VCaP (cell line): ENCODE data around the gene ZNF831.
A peak's percentile ranks its signal among the peaks of the same experiment; 100 is the strongest.

Source experiments
- H3K27ac ChIP-seq: fragments of 450-650 bp; 2 replicates; pipeline ENCODE4 v1.5.1; 2017
- TF ChIP-seq, protein P1 (sequence below): fragments of 450-650 bp; conservative IDR thresholded peaks from 2 replicates; pipeline ENCODE4 v1.5.1; 2017; ENCODE audit warnings: mild to moderate bottlenecking, moderate library complexity

The ZNF831 gene

DNA sequence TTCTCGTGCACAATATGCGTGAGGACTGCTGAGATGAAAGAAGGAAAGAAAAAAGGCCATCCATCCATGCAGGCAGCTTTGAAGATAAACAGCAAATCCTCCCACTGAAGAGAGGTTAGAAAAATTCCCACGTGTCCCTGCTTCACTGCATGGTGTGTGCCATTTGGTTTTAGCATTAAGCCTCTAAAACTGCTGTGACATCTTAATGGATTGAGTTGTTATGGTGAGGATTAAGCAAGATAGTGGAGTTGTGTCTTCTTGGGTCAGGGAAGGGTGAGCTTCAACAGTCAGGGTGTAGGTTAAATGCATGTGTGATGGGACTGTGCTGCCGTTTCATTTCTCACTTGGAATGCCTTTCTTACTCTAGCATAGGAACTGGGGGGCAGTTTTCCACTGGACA, 50.5 kb downstream of the ZNF831 start:
- no peak overlapping the region for H3K27ac ChIP-seq
- TF ChIP-seq, protein P1, sequence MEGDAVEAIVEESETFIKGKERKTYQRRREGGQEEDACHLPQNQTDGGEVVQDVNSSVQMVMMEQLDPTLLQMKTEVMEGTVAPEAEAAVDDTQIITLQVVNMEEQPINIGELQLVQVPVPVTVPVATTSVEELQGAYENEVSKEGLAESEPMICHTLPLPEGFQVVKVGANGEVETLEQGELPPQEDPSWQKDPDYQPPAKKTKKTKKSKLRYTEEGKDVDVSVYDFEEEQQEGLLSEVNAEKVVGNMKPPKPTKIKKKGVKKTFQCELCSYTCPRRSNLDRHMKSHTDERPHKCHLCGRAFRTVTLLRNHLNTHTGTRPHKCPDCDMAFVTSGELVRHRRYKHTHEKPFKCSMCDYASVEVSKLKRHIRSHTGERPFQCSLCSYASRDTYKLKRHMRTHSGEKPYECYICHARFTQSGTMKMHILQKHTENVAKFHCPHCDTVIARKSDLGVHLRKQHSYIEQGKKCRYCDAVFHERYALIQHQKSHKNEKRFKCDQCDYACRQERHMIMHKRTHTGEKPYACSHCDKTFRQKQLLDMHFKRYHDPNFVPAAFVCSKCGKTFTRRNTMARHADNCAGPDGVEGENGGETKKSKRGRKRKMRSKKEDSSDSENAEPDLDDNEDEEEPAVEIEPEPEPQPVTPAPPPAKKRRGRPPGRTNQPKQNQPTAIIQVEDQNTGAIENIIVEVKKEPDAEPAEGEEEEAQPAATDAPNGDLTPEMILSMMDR, result no peak

DNA sequence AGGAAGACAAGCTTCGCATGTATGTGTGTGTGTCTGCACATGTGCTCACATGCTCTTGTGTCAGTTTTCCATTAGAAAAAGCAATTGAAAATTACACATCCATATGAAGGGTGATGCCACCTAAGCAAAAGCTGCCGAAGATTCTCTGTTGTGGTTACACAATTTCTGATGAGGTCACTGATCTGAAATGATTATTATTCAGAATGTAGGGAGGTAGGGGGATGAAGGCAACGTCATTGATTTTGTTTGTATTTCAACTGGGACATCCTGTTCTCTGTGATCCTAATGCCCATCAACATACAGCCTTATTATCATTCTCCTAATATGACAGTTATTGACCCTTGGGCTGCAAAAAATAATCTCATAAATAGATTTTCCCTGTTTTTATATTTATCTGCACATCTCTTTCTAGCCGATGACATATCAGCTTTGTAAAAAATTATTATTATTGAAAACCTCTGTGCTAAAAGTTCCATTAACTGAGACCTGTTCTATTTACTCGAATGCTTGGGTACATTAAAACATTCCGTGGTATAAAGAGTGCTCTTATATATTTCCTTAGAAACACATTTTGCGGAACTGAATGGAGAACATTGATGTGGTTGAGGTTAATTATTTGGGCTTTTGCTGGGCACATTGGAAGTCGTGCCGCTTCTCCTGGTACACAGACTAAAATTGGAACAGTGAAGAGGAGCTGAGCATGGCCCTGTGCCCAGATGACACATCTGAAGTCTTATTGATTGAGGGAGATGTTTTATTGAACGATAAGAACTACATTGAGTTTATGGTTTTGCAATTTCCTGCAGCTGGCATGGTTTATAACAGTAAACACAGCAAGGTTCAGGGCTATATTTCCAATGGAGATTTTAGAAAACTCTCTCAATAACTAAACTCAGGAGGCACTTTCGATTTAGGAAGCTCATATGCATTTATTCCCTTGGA, 51.3 kb downstream of the ZNF831 start:
- TF ChIP-seq, protein P1, result no peak
- H3K27ac ChIP-seq, result peak overlapping the region; percentile 11; the same call in 1 of the 2 replicates

DNA sequence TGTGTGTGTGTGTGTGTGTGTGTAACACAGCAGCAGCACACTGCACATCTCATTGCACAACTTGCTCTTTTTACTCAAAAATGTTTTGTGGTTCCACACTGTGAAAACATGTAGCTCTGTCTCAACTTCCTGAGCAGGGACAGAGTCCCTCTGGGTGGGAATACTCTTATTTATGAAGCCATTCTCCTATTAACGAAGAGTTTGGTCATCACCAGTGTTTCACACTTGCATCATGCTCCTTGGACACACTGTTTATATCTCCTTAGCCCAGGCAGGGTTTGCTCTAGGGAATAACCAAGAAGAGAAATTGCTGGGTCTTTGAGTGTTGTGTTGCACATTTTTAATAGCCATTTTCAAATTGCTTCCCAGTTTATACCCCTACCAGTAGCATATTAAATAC, 53.6 kb downstream of the ZNF831 start:
- no peak overlapping the region for H3K27ac ChIP-seq
- TF ChIP-seq, protein P1, result no peak

DNA sequence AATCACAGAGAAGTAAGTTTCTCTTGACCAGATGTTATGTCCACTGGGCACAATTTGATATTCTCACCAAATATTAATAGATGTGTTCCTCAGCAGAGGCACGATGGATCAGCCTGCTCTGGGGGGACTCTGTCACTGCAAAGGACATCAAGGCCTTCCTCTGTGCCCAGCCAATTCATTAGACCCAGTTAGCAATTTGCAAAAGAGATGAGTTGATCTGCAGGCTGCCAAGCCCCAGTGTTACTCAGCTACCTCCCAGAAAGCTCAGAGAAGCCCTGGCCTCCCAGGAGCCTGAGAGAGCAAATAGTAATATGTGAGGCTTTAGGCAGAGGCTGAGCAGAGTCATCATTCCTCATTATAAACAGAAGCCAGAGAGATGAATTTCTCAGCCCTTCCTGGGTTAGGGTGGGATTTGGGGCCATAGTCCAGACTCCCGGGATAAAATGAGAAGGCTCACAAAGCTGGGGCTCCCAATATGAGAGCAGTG, 54.2 kb downstream of the ZNF831 start:
- TF ChIP-seq, protein P1, result no peak
- no peak overlapping the region for H3K27ac ChIP-seq

DNA sequence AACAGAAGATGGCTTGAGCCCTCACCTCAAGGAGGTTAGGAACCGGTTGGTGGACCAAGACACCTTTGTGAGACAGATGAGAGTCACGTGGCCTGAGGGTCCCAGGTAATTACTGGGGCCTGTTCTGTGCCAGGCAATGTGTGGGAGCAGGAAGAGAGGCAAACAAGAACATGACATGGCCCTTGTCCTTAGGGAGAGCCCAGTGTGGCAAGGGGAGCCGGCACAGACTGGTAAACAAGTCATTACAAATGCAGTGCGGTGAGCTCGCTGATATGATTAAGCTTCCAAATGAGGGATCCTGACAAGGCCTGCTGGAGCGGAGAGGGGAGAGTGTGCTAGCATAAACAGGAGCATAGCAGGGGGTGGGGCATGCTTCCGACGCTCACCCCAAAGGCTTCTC, 55.6 kb downstream of the ZNF831 start:
- TF ChIP-seq, protein P1, result no peak
- no peak overlapping the region for H3K27ac ChIP-seq

DNA sequence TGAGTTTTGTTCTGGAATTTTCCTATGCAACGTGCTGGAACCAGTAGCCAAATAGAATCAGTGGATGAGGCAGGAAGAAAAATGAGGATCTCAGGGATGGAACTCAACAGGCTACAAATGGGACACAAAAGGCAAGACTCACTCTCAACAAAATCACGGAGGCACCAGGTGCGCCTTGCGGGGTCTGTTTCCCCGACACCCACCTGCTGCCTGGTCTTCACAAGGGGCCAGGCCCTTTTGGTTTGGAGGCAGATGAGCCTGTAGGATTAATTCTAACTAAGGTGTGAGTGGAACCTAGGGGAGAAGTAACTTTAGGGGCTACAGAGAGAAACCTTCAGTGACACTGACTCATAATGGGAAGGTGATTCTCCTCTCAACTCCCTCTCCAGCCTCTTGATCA, 56.5 kb downstream of the ZNF831 start:
- no peak overlapping the region for H3K27ac ChIP-seq
- TF ChIP-seq, protein P1, result no peak

DNA sequence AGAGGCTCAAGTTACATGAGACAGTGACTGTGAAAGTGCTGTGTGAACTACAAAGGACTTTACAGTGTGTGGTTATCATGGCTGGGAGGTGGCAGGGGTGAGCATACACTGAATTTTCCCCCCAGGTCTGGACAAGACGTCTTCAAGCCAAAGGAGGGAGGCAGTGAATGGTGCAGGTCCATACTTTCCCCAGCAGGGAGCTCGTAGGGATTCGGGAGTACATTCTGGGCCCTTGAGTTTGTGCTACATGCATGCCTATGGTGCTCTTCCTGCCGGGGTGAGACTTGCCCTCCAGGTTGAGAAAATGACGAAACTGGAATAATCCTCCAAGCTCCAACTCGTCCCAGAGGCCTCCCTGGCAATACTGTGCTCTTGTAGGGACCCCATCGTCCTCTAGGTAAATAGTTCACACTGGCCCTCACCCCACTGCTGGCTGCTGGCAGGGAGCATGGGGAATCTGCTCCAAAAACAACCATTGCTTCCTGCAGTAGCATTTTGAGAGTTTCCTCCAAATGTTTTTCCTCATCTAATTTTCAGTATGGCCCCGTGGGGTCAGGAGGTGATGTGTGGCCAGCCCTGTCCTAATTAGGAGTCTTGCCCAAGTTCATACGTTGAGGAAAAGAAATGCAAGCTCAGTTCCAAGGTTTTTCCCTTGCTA, 57.6 kb downstream of the ZNF831 start:
- TF ChIP-seq, protein P1, result no peak
- no peak overlapping the region for H3K27ac ChIP-seq
